GM19240 (cell line): ENCODE results near the gene CHI3L2.

ENCODE experiments used
- DNase-seq: peaks from one replicate; pipeline ENCODE4 v3.0.0; 2011; ENCODE audit warnings: low spot score; ENCODE audit not compliant: insufficient read length

Gene CHI3L2, protein sequence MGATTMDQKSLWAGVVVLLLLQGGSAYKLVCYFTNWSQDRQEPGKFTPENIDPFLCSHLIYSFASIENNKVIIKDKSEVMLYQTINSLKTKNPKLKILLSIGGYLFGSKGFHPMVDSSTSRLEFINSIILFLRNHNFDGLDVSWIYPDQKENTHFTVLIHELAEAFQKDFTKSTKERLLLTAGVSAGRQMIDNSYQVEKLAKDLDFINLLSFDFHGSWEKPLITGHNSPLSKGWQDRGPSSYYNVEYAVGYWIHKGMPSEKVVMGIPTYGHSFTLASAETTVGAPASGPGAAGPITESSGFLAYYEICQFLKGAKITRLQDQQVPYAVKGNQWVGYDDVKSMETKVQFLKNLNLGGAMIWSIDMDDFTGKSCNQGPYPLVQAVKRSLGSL

GRCh38 chr1:111227434-111227833 is at the start of gene CHI3L2:
Gene CHI3L2, plus strand, starts transcription at chr1:111227713. Its CDS starts 17 bp downstream, at chr1:111227730.
- DNase-seq: no peak

GRCh38 chr1:111179968-111180533 is 47.5 kb upstream of the CHI3L2 start:
- DNase-seq: no peak

GRCh38 chr1:111182052-111182451 is 45.5 kb upstream of the CHI3L2 start:
- no peak for DNase-seq

- no peak for DNase-seq
Measured at GRCh38 chr1:111183308-111184069, 44.0 kb upstream of the CHI3L2 start.

- DNase-seq: no peak
Measured at GRCh38 chr1:111184663-111185062, 42.9 kb upstream of the CHI3L2 start.

GRCh38 chr1:111190931-111191451 is 36.5 kb upstream of the CHI3L2 start:
- DNase-seq: no peak

GRCh38 chr1:111191496-111191895 is 36.0 kb upstream of the CHI3L2 start:
- DNase-seq: no peak

DNA sequence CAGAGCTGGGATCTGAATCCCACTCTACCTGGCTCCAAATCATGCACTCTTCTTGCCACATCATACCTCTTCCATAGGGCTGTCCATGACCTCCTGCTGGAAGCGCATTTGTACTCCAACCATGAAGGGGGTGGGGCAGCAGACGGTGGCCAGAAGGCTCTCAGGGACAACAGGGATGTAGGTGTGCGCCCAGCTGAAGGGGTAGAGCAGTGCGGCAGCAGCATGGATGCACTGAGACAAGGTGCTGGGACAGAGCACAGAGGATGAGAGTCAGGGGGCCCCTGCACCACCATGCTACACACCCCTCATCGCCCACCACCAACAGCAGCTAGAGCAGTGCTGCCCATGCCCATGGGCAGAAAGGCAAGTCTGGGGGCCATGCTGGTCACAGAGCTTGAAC is 35.4 kb upstream of the CHI3L2 start:
- no peak for DNase-seq

- DNase-seq: no peak
Measured at GRCh38 chr1:111192658-111193519, 34.6 kb upstream of the CHI3L2 start.

- no peak for DNase-seq
Measured at GRCh38 chr1:111193712-111194480, 33.6 kb upstream of the CHI3L2 start.

- no peak for DNase-seq
Measured at GRCh38 chr1:111195002-111195684, 32.4 kb upstream of the CHI3L2 start.

- no peak for DNase-seq
Measured at GRCh38 chr1:111196213-111196612, 31.3 kb upstream of the CHI3L2 start.

DNA sequence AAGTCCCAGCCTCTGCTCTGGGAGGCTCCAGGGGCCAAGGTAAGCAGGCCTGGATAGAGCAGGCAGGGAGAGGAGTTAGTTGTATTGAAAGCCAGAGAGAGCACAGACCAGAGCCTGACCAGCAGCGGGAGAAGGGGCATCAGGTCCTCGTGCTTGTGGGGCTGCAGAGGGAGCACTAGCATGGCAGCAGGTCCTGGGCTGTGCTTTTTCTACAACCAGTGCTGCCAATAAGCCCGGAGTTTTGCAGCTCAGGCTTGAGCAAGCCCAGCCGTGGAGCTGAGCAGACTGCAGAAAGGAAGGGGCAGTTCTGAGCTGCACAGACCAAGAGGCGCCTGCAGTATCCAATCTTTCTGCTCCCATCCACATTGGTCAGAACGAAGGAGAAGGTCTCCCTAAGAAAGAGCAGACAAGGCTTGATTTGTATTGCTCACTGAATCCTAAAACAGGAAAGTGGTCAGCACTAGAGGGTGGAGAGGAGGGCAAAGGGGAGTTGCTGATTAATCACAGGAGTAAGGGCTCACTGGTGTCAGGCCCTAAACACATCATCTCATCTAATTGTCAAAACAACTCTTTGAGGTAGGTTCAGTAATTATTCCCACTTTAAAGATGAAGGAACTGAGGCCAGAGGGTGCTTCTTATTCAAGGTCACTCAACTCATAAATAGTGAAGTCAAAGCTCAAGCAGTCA is 29.8 kb upstream of the CHI3L2 start:
- no peak for DNase-seq

DNA sequence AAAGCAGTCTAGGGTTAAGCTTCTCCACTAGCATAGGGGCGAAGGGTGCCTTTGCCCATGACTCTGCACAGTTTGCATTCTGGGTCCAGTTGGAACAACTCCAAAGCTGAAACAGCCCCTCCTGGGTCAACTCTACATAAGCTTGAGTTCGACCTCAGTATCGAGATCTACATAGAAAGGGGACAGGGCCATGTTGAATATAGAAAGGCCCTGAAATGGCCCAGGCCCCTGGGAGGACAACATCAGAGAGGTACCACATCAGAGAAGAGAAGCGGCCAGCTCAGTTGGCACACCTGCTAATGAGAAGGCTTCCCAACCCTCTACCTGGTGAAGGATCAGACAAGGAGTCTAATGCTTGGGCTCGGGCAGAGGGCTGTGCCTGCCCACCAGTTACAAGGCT is 28.7 kb upstream of the CHI3L2 start:
- no peak for DNase-seq

DNA sequence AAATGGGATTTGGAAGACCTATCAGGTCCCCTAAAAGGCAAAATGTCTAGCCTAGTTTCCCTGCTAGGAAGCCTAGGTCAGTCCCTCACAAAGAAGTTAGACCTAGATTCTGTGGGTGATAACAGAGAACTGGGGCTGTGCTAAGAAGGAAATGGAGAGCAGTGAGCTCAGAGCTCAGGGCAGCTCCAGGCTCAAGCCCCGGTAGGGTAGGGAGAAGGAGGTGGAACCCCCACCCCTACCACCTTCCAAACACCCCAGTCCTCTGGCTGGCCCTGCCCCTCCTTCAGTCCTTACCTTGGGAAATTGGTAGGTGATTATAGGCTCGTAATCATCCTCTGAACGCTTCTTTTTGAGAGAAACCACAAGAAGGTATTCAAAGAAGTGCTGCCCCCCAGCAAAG is 28.2 kb upstream of the CHI3L2 start:
- no peak for DNase-seq

GRCh38 chr1:111199881-111200801 is 27.4 kb upstream of the CHI3L2 start, which contains the start of gene DENND2D:
Gene DENND2D, minus strand, starts transcription at chr1:111200646. Its CDS starts 187 bp downstream, at chr1:111200459.
- DNase-seq: no peak

- DNase-seq: no peak
Measured at GRCh38 chr1:111200802-111201161, 26.7 kb upstream of the CHI3L2 start.
